ENCODE data around the gene SPRR5.
A peak's percentile ranks its signal among the peaks of the same experiment; 100 is the strongest.

The SPRR5 gene

DNA sequence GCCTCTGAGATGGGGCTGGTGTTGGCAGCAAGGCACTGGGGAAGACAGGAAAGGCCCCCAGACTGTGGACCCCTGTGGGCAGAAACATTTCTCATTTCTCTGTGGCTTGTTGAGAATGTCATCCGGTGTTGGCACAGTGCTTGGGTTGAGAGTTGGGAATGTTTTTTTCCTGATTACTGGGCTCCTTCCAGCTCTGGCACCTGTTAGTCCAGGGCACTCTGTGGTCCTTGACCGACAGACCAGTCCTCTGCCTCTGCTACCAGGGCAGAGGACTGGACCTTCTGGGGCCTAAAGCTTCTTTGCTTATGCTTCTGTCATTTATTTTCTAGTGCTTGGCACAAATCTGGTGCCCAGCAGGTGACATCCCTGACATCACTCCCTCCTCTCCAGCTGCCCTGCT is 4.8 kb upstream of the SPRR5 start:
- no peak for DNase-seq
- intact Hi-C loops (cut with DNase I) = no loop called here

DNA sequence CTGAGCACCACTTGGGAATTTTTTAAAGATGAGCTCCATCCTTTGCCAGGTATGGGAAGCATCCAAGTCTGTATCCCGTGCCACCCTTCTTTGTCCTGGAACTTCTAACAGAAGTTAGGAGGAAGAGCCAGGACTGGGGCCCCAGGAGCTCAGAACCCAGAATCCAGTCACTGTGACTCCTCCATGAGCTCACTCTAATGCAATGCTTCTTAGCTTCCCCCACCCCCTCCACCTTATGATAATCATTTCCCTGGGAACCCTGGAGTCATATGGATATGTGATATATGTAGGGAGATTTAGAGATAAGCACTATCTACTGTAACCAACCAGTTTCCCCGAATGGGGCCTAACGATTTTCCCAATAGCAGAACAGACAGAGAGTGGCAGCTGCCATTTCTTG is 758 bp upstream of the SPRR5 start:
- intact Hi-C loops (cut with DNase I) = no loop called here
- no peak for DNase-seq

DNA sequence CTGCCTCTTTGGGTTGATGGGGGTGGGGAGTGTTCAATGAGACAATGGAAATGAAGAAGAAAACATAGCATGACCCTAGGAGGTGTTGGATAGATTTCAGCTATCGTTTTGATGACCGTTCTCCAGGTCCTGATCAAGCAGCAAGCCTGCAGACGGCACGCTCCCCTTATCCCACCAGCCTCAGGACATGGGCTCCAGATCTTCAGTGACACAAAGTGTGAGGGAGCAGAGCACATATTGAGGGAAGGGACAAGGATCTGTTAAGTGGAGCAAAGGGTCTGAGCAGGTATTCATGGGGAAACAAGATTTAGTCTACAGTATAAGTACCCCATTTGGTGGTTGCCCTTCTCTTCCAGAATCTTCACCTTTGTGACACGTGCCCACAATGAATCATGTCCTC is 4.7 kb downstream of the SPRR5 start:
- DNase-seq = no peak
- intact Hi-C loops (cut with DNase I) = no loop called here

DNA sequence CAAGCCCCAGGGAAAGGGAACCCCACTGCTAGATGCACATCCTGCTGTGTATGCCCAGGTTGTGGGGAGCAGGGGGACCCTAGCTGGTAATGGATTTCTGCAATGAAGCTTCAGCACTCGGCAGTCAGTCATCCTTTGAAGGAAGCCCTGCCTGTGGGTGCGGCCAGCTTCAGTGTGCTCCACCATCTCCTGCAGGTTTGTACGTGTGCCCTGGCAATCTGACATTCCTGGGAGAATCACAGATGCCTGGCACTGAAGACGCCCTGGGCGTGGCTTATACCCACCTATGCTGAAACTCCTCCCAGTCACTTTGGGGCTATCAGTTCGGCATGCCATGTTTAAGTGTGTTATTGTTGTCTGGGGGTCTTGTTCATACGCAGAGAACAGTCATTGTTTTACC is 6.8 kb downstream of the SPRR5 start:
- intact Hi-C loops (cut with DNase I) = no loop called here
- peak in 1 of 10 donors; percentile 55 for DNase-seq

DNA sequence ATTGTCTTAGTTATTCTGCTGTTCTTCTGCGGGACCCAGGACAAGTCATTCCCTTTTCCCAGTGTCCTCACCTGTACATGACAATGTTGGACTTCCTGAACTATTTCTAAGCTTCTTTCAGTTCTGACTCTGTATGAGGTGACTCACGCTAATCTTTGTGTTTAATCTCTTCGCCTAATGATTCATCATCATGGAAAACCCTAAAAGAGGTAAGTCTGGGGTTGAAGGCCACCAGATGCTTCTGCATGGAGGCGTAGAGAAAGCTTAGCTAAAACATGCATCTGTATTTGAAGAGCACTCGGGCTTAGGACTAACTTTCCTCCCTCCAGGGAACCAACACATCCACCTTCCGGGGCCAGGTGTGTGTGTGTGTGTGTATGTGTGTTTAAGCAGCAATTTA is 7.4 kb downstream of the SPRR5 start:
- intact Hi-C loops (cut with DNase I) = no loop called here

DNA sequence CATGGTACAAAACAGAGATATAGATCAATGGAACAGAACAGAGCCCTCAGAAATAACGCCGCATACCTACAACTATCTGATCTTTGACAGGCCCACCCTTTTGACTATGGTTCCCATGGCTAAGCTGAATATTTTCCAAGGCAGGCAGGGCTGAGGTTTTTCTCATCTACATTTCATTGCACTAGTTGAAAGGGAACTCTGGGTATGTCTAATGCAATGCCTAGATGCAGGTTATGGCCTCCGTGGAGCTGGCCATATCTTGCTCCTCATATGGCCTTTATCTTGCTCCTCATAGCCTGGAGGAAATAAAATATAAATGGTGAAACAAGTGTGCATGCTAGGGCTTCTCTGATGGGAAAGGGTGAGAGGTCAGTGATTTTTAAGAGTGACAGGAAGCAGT is 10.6 kb downstream of the SPRR5 start:
- DNase-seq = no peak
- intact Hi-C loops (cut with DNase I) = no loop called here

More for the DNA sequence above, 7.4 kb downstream of the SPRR5 start:
- DNase-seq = no peak

DNA sequence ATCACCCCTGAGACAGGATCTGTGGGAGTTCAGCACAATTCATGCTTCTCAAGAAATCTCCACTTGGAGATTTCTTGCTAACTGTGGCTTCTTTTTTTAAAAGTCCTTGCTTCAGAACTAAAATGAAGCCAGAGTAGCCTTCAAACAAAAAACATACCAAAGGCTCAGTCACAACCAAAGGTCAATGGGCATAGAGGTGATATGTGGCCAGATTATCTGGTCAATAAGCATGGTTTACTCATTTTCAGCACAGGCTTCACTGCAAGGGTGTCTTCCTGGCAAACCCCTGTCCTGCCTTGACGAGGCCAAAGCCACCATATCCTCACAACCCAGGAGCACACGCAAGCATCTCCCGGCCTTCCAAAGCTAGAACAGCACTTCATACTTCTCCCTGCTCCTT is 12.3 kb downstream of the SPRR5 start:
- DNase-seq = no peak
- intact Hi-C loops (cut with DNase I) = no loop called here

DNA sequence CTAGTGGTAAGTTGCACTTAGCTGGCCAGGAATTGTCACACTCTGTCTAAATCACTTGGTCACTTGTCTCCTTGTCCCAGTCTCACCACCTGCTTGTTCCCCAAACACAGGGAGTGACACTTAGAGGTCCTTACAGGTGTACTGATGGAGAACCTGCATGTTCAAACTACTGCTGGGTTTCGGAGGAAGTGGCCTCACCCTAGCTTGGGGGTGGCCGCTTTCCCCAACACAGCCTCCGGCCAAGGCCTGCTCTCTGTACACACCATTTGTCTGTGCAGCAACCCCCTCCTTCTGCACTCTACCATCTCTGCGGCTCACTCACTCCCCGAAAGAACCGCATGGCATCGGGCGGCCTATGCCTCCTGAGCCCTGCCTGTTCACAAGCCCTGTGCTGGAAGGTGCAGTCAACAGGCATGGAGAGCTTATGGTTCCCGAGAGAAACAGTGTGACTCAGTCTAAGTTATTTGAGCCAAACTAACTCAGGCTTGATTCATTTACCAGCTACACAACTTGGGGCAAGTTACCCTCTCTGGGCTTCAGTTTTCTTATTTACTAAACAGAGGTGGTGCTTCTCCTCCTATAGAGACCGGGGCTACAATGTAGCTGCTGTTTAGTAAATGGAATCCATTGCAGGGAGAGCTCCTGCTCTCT is 12.9 kb downstream of the SPRR5 start:
- intact Hi-C loops (cut with DNase I) = no loop called here

DNA sequence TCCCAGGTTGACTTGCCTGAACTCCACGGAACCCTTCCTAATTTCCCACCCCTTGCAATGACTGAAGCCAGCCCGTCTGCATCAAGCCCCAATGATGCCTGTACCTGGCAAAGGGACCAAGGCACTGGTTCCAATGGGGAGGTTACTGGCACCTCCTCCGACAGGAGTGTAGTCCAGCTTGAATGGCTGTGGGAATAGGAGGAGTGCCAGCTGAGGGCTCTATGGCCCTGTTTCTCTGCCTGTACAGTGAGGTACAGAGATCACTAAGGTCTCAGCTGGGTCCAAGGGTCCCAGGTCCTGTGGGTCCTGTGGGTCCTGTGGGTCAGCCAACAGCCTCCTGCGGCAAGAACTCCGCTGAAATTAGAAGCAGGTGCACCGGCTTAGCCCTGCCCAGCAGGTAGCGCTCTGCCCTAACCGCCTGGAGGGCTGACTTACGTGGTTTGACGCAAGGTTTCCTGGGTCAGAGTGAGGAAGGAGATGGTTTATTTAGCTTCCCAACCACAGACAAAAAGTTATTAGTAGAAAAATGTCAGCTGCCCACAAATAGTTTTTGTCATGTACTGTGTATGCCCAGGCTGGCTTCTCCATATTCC is 13.5 kb downstream of the SPRR5 start:
- peak in 1 of 10 donors; percentile 29 for DNase-seq
- intact Hi-C loops (cut with DNase I) = no loop called here

More for the DNA sequence above, 12.9 kb downstream of the SPRR5 start:
- DNase-seq = peak in 1 of 10 donors; percentile 65

DNA sequence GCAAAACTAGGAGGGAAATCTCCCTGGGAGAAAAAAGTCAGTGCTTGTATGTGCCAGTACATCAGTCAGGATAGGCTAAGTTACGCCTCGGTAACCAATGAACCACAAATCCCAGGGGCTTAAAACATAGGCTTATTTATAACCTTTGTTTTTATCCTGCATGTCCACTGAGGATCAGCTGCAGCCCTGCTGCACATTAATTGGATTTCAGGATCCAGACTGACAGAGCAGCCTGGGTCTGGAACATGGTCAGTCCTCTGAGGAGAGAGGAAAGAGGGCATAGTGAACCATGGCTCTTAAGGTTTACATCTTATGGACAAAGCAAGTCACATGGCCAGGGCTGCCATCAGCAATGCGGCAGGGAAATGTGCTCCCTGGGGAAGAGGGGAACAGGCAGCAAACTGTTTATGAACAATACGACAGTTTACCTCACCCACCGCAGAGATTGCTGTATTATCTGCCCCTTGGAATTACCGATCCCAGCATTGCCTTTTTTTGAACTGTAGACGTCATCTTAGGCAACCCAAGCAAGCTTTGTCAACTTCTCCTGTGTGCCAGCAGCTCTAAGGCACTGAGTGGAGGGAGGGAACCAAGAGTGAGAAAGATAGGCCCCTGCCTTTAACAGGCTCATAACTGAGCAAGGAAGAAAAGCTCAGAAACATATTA is 14.4 kb downstream of the SPRR5 start:
- DNase-seq = no peak

DNA sequence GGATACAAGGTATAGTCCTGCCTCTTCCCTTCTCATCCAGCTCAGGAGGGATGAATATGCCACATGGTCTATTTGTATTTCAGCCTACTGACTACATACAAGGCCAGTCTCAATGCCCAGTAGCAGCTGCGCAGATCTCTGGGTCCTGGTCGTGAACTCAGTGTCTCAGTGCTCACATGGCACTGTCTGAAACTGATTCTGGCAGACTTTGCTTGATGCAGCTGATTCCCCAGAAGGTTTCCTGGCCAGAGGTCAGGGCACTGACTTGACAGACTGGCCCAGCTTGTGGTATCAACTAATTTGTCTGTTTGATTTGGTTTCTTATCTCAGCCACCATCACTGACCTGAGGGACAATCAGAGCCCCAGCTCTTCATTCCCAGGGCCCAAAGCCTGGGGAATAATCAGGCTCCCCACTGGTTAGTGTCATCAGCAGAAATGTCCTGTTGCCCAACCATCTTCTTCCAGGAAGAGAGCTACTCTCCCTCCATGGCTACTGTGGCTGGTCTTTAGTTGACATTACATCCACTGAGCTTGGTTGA is 15.9 kb downstream of the SPRR5 start:
- intact Hi-C loops (cut with DNase I) = no loop called here
- DNase-seq = peak in 1 of 10 donors; percentile 29

More for the DNA sequence above, 14.4 kb downstream of the SPRR5 start:
- intact Hi-C loops (cut with DNase I) = no loop called here

DNA sequence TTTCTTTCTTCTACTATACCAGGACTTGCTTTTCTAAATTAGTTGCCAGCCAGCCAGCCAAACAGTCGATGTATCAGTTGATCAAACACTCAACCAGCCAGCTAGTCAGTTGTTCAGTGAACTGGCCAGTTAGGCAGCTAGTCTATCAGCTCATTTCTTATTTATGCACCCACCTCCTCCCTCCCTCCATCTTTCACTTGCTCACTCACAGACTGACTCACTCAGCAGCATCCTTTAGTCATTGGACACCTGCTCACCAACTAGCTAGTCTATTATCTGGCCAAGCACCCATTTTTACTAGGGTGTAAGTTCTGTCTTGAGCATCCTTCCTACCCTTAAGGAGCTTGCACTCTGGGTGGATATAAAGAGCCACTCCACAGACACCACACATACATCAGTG is 17.5 kb downstream of the SPRR5 start:
- intact Hi-C loops (cut with DNase I) = no loop called here
- DNase-seq = no peak

DNA sequence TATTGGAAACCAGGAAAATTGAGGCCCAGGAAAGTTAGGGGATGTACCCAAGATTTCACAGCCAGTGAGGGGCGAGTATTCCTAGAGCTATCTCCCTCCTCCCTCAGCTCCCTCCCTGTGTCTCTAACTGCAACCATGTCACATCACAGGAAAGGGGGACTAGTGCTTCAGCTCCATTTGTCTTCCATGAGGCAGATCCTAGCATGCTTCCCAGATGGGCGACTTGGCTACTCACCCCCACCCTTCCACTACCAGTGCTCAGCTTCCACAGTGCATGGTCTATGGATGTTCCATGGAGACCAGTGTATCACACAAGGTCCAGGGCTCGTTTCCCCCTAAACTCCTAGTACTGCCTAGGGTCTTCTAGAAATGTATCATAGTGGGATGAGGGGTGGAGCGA is 18.8 kb downstream of the SPRR5 start:
- peak in 1 of 10 donors; percentile 15 for DNase-seq
- intact Hi-C loops (cut with DNase I) = no loop called here

DNA sequence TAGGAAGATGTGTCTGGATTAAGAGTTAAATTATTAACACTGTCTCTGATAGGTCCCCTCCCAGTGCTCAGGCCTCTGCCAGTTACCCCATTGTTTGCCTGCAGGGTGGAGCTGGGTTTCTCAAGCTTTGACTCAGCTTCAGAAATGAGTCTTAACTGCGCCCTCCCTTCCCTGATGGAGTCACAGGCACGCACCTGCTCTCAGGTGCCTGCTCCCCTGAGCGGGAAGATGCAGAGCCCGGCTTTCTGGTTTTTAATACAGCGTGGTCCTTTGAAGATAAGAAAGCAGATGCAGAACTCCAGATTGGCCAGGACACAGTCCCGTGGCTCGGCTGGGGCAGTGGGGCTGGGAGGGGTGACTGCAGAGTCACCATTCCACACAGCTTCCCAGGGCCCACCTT is 20.2 kb downstream of the SPRR5 start:
- DNase-seq = peak in 1 of 10 donors; percentile 57
- intact Hi-C loops (cut with DNase I) = no loop called here

DNA sequence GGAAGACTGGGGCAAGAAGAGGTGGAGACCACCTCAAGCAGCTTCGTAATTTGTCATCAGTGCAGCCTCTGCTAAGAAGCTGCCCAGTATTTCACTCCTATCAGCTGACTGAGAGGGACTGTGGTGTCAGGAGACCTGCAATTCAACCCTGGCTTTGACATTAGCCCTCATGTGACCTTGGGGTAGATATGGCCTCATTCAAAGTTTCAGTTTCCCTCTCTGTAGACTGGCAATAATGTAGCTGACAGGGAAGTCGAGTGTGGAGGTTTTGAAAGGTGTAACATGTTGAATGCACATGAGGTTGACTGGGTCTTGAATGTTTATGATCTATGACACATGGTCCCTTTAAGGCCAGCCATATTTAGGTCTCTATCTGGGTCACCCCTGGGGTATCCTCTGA is 21.2 kb downstream of the SPRR5 start:
- DNase-seq = no peak
- intact Hi-C loops (cut with DNase I) = no loop called here

DNA sequence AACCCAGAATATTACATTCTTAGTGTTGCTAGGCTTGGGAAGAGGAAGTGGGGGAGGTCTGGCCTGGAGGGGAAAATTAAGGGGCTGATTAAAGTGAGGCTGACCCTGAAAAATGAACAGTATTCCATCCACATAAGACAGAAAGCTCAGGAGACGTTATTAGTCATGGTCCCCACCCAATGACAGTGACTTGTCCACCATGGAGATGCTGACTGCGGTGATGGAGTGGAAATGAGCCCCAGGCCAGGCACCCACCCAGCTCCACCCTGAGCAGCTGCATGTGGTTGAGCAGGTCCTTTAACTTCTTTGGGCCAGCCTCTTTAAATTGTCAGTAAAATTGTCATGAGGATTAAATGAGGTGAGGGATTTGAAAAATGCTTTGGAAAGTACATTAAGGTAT is 22.0 kb downstream of the SPRR5 start:
- intact Hi-C loops (cut with DNase I) = no loop called here
- DNase-seq = peak in 1 of 10 donors; percentile 67

DNA sequence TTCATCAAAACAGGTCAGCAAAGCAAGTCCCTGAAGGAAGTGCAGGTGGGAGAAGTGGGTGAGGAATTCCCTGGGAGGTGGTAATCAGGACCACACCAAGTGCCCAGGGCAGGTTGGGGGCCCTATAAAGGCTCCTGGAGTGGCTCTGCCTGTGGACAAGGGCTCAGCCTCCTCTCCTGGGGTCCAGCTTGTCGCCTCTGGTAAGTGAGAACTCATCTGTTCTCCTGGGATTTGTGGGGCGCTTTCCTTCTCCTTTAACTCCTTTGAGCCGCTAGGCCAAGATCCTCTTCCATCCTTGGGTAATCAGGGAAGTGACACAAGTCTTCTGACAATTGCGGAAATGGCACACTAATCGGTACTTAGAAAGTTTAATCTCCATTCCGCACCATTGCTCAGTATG is 23.5 kb downstream of the SPRR5 start, which contains the start of gene SPRR4:
TSS of gene SPRR4 (plus strand) at position 154 of the 400 bp plus-strand sequence. CDS start 1,243 bp downstream, outside the sequence.
- DNase-seq = peak in 1 of 10 donors; percentile 46
- intact Hi-C loops (cut with DNase I) = loop anchor here (5.0 kb wide), 1 partner anchor 318 kb away; no protein-coding TSS in a partner anchor

DNA sequence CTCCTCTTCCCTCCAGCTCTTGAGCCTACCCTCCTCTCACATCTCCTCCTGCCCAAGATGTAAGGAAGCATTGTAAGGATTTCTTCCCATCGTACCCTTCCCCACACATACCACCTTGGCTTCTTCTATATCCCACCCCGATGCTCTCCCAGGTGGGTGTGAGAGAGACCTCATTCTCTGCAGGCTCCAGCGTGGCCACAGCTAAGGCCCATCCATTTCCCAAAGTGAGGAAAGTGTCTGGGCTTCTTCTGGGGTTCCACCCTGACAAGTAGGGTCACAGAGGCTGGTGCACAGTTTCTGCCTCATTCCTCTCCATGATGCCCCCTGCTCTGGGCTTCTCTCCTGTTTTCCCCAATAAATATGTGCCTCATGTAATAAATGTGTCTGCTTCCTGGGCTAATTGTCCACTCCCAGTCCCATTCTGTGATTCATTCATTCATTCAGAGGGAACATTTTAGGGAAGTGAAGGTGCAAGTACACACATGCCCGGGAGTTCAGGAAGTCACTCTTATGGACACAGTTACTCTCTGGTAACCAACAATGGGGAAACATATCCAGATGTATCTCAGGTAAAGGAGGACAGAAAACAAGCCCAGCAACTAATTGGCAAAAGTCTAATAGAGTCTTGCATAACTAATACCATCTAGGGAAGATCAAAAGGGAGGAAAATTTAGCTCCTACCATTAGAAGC is 25.3 kb downstream of the SPRR5 start:
- intact Hi-C loops (cut with DNase I) = loop anchor here (5.0 kb wide), 1 partner anchor 320 kb away; no protein-coding TSS in a partner anchor
- peak in 1 of 10 donors; percentile 14 for DNase-seq

DNA sequence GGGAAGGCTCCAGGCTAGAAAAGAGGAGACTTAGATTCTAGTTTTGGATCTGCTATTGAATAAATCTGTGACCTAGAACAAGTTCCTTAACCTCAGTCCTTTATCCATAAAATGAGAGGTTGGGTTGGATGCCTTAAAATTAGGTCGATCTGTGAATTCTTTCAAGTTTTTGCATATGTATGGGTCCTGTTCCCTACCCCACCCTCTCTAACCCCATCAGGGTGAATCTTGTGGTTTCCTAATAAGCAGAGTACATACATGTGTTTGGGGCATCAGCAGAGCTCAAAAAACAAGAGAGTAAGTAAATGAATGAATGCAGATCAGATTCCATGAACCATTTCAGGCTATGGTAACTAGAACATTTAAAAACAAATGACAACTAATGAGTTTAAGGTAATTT is 29.7 kb downstream of the SPRR5 start:
- intact Hi-C loops (cut with DNase I) = no loop called here
- no peak for DNase-seq

DNA sequence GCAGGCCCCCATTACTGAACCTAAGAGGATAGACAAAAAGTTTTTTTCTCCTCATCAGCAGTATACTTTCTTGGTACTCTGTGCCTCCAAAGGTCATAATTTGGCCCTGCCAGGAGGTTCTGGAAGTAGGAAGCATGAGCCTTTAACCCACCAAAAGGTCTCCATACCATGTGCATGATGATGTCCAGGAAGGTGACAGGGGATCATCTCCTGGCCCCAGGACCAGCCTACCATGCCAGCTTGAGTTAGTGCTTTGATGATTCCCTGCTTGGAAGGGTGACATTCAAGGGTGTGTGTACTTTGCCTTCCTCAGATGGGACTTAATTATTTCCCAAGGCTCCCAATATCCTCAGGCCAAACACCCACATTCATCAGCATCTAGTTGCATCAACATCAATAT is 30.6 kb downstream of the SPRR5 start:
- peak in 1 of 10 donors; percentile 31 for DNase-seq
- intact Hi-C loops (cut with DNase I) = no loop called here

DNA sequence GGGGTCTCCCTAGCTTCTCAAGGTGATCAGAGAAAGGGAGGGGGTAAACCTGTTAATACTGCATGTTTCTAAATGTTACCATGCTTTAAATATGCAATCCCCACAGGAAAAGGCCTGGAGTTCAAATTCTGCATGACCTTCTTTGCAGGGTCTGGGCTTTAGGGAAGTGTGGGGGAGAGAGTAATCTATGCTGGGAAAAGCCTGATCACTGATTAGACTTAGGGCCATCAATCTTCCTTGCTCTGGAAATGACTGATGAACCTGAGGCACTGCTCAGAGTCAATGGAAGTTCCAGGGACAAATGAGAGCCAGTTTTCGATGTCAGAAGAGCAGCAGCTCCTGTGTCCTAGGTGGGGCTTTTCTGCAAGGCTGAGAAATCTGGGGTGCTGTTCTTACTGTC is 33.7 kb downstream of the SPRR5 start:
- intact Hi-C loops (cut with DNase I) = no loop called here
- no peak for DNase-seq

Data from posterior cingulate gyrus (tissue), 11 donors.